CD14-positive monocyte (primary cell): ENCODE measurements around the gene DEAF1. TPM values are rescaled to one million over a fixed set of nuclear protein-coding genes. Genes with fewer than 3 reads are reported as not detected.

Experiments used
- DNase-seq, 3 donors: peaks; one replicate each; pipeline ENCODE4 v3.0.0-alpha.2; 2011 to 2022
- H2AFZ ChIP-seq: 2 replicates; pipeline ENCODE4 v1.6.0; 2012; ENCODE audit warnings: mild to moderate bottlenecking, low read depth, low read length, inconsistent platforms; ENCODE audit not compliant: insufficient read depth, poor library complexity, severe bottlenecking
- H3K27ac ChIP-seq, 2 donors: 1 replicate in 1 of 2; 2 replicates in 1 of 2; pipeline ENCODE4 v1.5.1; 2012 to 2013; ENCODE audit warnings: low read length in 2 of 2, control low read depth in 1 of 2, inconsistent platforms in 1 of 2, low read depth in 1 of 2, mild to moderate bottlenecking in 1 of 2
- H3K27me3 ChIP-seq, 2 donors: one replicate each; pipeline versions ENCODE4 v1.6.0 to v1.6.1; 2011 to 2013; ENCODE audit warnings: low read length in 2 of 2; ENCODE audit not compliant: control insufficient read depth in 2 of 2, insufficient read depth in 2 of 2
- H3K36me3 ChIP-seq, 2 donors: replicated peaks in 1 of 2; 1 replicate in 1 of 2; 2 replicates in 1 of 2; pipeline versions ENCODE4 v1.5.1 to v1.6.1; 2012 to 2013; ENCODE audit warnings: low read length in 2 of 2, control low read depth in 1 of 2, inconsistent platforms in 1 of 2, mild to moderate bottlenecking in 1 of 2; ENCODE audit not compliant: insufficient read depth in 2 of 2, control insufficient read depth in 1 of 2
- H3K4me1 ChIP-seq, 2 donors: 1 replicate in 1 of 2; 2 replicates in 1 of 2; pipeline versions ENCODE4 v1.5.1 to v1.6.1; 2012 to 2013; ENCODE audit warnings: low read length in 2 of 2, control low read depth in 1 of 2, inconsistent platforms in 1 of 2, mild to moderate bottlenecking in 1 of 2, moderate library complexity in 1 of 2; ENCODE audit not compliant: insufficient read depth in 2 of 2, control insufficient read depth in 1 of 2
- H3K4me2 ChIP-seq: replicated peaks from 2 replicates; pipeline ENCODE3; 2012; ENCODE audit warnings: low read length, moderate library complexity, mild to moderate bottlenecking; ENCODE audit not compliant: poor library complexity, severe bottlenecking; ENCODE audit errors: extremely low read depth
- H3K4me3 ChIP-seq, 3 experiments: fragments of 200-600 bp in 1 of 3; sonication (generic) in 1 of 3; replicated peaks in 1 of 3; 1 replicate in 2 of 3; 2 replicates in 1 of 3; pipeline ENCODE4 v1.5.1; 2011 to 2013; ENCODE audit warnings: low read length in 3 of 3, mild to moderate bottlenecking in 3 of 3, control low read depth in 2 of 3, low read depth in 2 of 3, inconsistent platforms in 1 of 3, moderate library complexity in 1 of 3
- H3K79me2 ChIP-seq: 2 replicates; pipeline ENCODE4 v1.6.0; 2012; ENCODE audit warnings: mild to moderate bottlenecking, control low read depth, inconsistent platforms, low read length, moderate library complexity; ENCODE audit not compliant: insufficient read depth
- H3K9ac ChIP-seq: 2 replicates; pipeline ENCODE4 v1.6.0; 2017; ENCODE audit warnings: low read length, mild to moderate bottlenecking; ENCODE audit not compliant: insufficient read depth, poor library complexity, severe bottlenecking
- H3K9me3 ChIP-seq, 2 donors: replicated peaks in 1 of 2; 1 replicate in 1 of 2; 2 replicates in 1 of 2; pipeline versions ENCODE4 v1.5.1 to v1.6.1; 2012 to 2013; ENCODE audit warnings: low read length in 2 of 2, control low read depth in 1 of 2; ENCODE audit not compliant: control insufficient read depth in 1 of 2, insufficient read depth in 1 of 2
- H4K20me1 ChIP-seq: 2 replicates; pipeline ENCODE4 v1.6.0; 2012; ENCODE audit warnings: mild to moderate bottlenecking, low read length, control low read depth, moderate library complexity; ENCODE audit not compliant: insufficient read depth
- H3K27ac Mint-ChIP-seq, 7 donors: one replicate each; pipeline ENCODE4 v1.8.0; 2020; ENCODE audit warnings: mild to moderate bottlenecking in 7 of 7, mixed read lengths in 7 of 7, moderate library complexity in 6 of 7, inconsistent platforms in 2 of 7
- H3K27me3 Mint-ChIP-seq, 3 donors: one replicate each; pipeline ENCODE4 v1.8.0; 2021 to 2022; ENCODE audit warnings: low read depth in 3 of 3, mild to moderate bottlenecking in 3 of 3, mixed read lengths in 3 of 3, moderate library complexity in 3 of 3, inconsistent platforms in 1 of 3
- H3K36me3 Mint-ChIP-seq, 2 donors: one replicate each; pipeline ENCODE4 v1.8.0; 2020; ENCODE audit warnings: mixed read lengths in 2 of 2, inconsistent platforms in 1 of 2, mild to moderate bottlenecking in 1 of 2
- H3K4me1 Mint-ChIP-seq: one replicate; pipeline ENCODE4 v1.8.0; 2020; ENCODE audit warnings: mild to moderate bottlenecking, mixed read lengths
- H3K4me3 Mint-ChIP-seq, 2 donors: one replicate each; pipeline ENCODE4 v1.8.0; 2020; ENCODE audit warnings: mild to moderate bottlenecking in 2 of 2, mixed read lengths in 2 of 2, moderate library complexity in 1 of 2
- H3K9me3 Mint-ChIP-seq, 7 donors: one replicate each; pipeline ENCODE4 v1.8.0; 2020 to 2022; ENCODE audit warnings: mixed read lengths in 7 of 7, mild to moderate bottlenecking in 6 of 7, moderate library complexity in 6 of 7, inconsistent platforms in 2 of 7
- WGBS: methylation state at CpG from one replicate; pipeline ENCODE4 v1.1.5; 2013; ENCODE audit warnings: missing lambda C conversion rate; ENCODE audit not compliant: insufficient coverage; 5-methylcytosine and 5-hydroxymethylcytosine counted together
- intact Hi-C, 2 donors: fragments of 100-400 bp; cut with micrococcal nuclease; formaldehyde crosslinking; loops; one replicate each; pipeline versions ENCODE4 v1.15.0 to v1.15.1; 2023
- polyA plus RNA-seq, 3 donors: library from polyadenylated mRNA; depleted of rRNA in 1 of 3; unstranded in 2 of 3; stranded (reverse) in 1 of 3; fragments of 300-500 nt in 2 of 3; fragments of >200 nt in 1 of 3; fragmentation: Illumina TruSeq in 2 of 3; gene quantifications; 1 replicate in 2 of 3; 2 replicates in 1 of 3; pipeline ENCODE4 v1.2.3, GENCODE V29; 2012 to 2021
- TF ChIP-seq, protein P1 (sequence below): fragments of 200-600 bp; IDR thresholded peaks from one replicate; pipeline ENCODE4 v1.8.0; 2022; ENCODE audit warnings: antibody characterized with exemption, mild to moderate bottlenecking

The DEAF1 gene
- polyA plus RNA-seq, 3 donors: 18.0 to 22.3 (median 22.2) TPM

DNA sequence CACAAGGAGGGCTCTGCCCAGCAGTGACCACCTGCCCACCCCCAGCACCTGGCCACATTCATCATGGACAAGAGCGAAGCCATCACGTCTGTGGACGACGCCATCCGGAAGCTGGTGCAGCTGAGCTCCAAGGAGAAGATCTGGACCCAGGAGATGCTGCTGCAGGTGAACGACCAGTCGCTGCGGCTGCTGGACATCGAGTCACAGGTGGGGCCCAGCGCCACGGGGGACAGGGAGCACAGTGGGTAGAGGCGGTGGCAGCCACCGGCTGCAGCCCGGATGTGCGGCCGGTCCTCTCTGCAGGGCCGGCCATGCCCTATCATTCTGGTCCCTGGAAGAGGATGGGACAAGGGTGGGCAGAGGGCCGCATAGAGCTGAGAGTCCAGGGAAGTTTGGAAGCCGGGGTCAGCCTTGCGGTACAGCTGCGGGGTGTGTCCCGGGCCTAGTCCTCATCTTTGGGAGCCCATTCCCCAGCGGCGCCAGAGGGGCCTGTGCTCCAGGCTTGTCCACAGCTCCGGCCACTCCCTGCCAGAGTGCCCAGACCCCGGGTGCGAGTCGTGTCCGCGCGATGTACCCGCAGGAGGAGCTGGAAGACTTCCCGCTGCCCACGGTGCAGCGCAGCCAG is 25.1 kb upstream of the DEAF1 start:
- intact Hi-C loops: loop anchor here in 1 of 2 donors (5.0 kb wide), 1 partner anchor 58 kb away; no protein-coding TSS in a partner anchor
- H3K79me2 ChIP-seq: no peaks in the 10 kb centered on the region
- peaks cover 20 to 29% of the 10 kb centered on the region in 2 donors for H3K4me1 ChIP-seq
- H3K27ac ChIP-seq: no peak overlapping the region
- peak overlapping the region in 1 of 3 experiments; percentile 59 for H3K4me3 ChIP-seq
- TF ChIP-seq, protein P1, sequence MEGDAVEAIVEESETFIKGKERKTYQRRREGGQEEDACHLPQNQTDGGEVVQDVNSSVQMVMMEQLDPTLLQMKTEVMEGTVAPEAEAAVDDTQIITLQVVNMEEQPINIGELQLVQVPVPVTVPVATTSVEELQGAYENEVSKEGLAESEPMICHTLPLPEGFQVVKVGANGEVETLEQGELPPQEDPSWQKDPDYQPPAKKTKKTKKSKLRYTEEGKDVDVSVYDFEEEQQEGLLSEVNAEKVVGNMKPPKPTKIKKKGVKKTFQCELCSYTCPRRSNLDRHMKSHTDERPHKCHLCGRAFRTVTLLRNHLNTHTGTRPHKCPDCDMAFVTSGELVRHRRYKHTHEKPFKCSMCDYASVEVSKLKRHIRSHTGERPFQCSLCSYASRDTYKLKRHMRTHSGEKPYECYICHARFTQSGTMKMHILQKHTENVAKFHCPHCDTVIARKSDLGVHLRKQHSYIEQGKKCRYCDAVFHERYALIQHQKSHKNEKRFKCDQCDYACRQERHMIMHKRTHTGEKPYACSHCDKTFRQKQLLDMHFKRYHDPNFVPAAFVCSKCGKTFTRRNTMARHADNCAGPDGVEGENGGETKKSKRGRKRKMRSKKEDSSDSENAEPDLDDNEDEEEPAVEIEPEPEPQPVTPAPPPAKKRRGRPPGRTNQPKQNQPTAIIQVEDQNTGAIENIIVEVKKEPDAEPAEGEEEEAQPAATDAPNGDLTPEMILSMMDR: no peak
- H3K36me3 Mint-ChIP-seq: peaks cover 0 to 1% of the 10 kb centered on the region in 2 donors
- WGBS: 65% methylated on average over 33 of the region's 35 CpGs
- peaks cover 0 to 30% (median 5%) of the 10 kb centered on the region in 7 donors for H3K9me3 Mint-ChIP-seq
- H2AFZ ChIP-seq: peak overlapping the region; percentile 63
- H3K9ac ChIP-seq: no peak overlapping the region
- no peak overlapping the region for H3K27ac Mint-ChIP-seq
- DNase-seq: no peak
- H3K36me3 ChIP-seq: no peaks in the 10 kb centered on the region
- peaks cover 0 to 43% of the 10 kb centered on the region in 2 donors for H3K27me3 ChIP-seq
- peak overlapping the region; percentile 45 to 82 for H3K4me3 Mint-ChIP-seq
- peaks cover 51 to 78% (median 56%) of the 10 kb centered on the region in 3 donors for H3K27me3 Mint-ChIP-seq
- peaks cover 0 to 5% of the 10 kb centered on the region in 2 donors for H3K9me3 ChIP-seq
- H3K4me2 ChIP-seq: peak overlapping the region; percentile 72
- H4K20me1 ChIP-seq: no peaks in the 10 kb centered on the region
- peaks cover 11% of the 10 kb centered on the region for H3K4me1 Mint-ChIP-seq

DNA sequence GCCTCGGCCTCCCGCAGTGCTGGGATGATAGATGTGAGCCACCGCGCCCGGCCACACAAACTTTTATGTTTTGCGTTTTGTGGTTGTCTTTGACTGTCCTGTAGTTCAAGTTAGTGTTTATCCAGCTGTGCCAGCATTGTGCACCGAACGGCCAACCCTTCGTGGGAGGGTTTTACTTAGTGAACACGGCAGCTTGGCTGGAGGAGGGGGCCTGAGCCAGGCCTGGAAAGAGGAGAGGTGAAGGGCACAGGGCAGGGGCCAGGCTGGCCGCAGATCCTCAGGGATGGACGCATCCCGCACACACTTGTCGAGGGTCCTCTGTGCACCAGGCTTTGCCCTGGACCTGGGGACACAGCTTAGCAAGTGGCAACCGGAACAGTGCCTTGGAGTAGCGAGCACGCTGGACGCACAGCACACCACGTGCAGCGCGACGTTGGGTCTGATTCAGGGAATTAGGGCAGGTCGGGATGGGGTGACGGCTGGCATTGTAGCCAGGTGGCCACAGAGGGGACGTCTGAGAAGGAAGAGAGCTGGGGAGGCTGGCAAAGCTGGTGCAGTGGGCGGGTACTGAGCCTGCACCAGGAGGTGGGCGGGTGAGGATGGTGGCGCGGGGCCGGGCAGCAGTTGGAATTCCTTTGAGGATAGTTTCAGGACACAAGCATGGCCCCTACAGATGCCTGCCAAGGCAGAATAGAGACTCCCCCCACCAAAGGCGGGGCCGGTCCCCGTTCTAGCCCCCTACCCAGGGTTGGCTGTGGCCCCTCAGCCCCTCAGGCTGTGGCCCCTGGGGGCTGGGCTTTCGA is 24.4 kb upstream of the DEAF1 start:
- peaks cover 0 to 36% of the 10 kb centered on the region in 2 donors for H3K27me3 ChIP-seq
- peaks cover 11% of the 10 kb centered on the region for H3K4me1 Mint-ChIP-seq
- intact Hi-C loops: loop anchor here in 1 of 2 donors (5.0 kb wide), 1 partner anchor 57 kb away; no protein-coding TSS in a partner anchor
- no peak overlapping the region for H3K27ac Mint-ChIP-seq
- peak overlapping the region; percentile 28 to 82 for H3K4me3 Mint-ChIP-seq
- no peak for DNase-seq
- TF ChIP-seq, protein P1: no peak
- H3K27ac ChIP-seq: no peak overlapping the region
- no peak overlapping the region for H2AFZ ChIP-seq
- H3K4me1 ChIP-seq: peaks cover 20 to 29% of the 10 kb centered on the region in 2 donors
- peaks cover 48 to 76% (median 55%) of the 10 kb centered on the region in 3 donors for H3K27me3 Mint-ChIP-seq
- peaks cover 0 to 5% of the 10 kb centered on the region in 2 donors for H3K9me3 ChIP-seq
- H3K4me3 ChIP-seq: no peak overlapping the region
- H3K9ac ChIP-seq: no peak overlapping the region
- peaks cover 0 to 30% (median 5%) of the 10 kb centered on the region in 7 donors for H3K9me3 Mint-ChIP-seq
- no peaks in the 10 kb centered on the region for H4K20me1 ChIP-seq
- no peak overlapping the region for H3K4me2 ChIP-seq
- H3K36me3 Mint-ChIP-seq: peaks cover 0 to 1% of the 10 kb centered on the region in 2 donors
- H3K36me3 ChIP-seq: no peaks in the 10 kb centered on the region
- 87% methylated on average over 32 of the region's 34 CpGs for WGBS
- no peaks in the 10 kb centered on the region for H3K79me2 ChIP-seq
